Eye (tissue), 1 donor: ENCODE results near the gene DHDH.
"Not testable (repeated sequence)": the region's sequence is repeated elsewhere in the genome, so short reads cannot be mapped to it uniquely, and the experiment has no call there.

Experiments used
- DNase-seq: peaks from one replicate; pipeline ENCODE4 v3.0.0-alpha.2; 2015

Gene DHDH

GRCh38 chr19:48933382-48933932 is at the start of gene DHDH:
TSS of gene DHDH (plus strand) at chr19:48933699. CDS start at chr19:48933722, 23 bp downstream.
- DNase-seq, result peak; percentile 89

GRCh38 chr19:48883726-48884125 is 49.8 kb upstream of the DHDH start:
- no peak for DNase-seq

GRCh38 chr19:48887861-48888612 is 45.5 kb upstream of the DHDH start:
- DNase-seq, result no peak

GRCh38 chr19:48889496-48889895 is 44.0 kb upstream of the DHDH start:
- not testable (repeated sequence) for DNase-seq

DNA sequence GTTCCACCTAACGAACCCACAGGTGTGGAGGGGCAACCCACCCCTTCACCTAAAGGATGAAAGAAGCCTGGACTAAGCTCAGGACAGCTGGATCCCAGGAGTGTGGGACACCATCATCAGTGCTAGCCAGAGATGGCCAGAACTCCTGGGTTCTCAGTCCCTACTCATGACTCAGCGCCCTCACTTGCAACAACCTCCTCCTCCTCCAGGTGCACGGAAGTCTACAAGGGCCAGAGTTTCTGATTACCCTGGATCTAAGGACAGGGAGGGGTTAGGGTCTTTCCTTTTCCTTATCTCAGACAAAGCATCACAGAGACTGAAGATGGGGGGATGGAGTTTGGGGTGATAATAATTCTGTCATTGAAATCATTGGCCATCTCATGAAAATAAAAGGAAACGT is 42.9 kb upstream of the DHDH start:
- DNase-seq, result no peak

GRCh38 chr19:48895226-48895625 is 38.3 kb upstream of the DHDH start:
- no peak for DNase-seq

DNA sequence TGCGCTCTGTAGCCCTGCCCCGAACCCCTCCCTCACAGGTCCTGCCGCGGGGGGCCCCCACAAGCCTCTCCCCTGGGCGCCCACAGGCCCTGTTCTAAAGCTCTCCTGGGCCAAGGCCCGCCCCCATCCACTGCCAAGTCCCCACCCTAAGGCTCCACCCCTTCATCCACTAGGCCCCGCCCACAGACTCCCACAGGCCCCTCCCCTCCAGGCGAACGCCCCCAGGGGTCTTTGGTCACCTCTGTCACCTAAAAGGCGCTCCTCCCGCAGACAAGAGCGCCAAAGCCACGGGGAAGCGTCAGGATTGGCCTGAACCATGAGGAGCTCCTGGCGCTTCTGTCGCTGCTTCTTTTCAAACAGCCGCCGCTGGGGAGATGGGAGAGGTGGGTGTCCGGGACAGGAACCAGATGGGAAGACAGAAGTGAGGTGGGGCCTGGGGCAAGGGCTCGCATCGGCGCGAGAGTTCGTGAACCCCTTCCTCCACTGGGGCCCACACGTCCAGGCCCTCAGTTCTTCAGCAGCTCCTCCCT is 37.2 kb upstream of the DHDH start:
- DNase-seq, result peak; percentile 70

DNA sequence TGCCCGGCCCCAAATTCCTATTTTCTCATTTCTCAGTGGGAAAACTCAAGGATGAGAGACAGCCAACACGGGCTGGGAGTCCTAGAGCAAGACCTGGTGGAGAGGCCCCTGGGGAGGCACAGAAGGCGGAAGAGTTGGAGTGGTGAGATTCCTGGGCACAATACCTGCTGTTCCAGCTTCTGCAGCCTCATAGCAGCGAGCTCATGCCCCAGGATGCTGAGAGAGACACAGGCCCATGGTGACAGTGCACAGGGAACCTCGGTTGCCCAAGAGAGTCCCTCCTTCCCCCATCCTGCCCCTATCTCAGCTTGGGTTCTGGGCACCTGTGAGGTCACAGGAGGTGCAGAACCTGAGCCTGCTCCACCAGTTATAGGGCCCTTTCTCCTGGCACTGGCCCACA is 36.3 kb upstream of the DHDH start:
- DNase-seq, result no peak

- not testable (repeated sequence) for DNase-seq
Measured at GRCh38 chr19:48899386-48899749, 34.1 kb upstream of the DHDH start.

- DNase-seq, result peak; percentile 100
Measured at GRCh38 chr19:48899781-48900476, 33.6 kb upstream of the DHDH start, which contains the start of gene NUCB1. TSS of gene NUCB1 (plus strand) at chr19:48900312. CDS start at chr19:48900797, 485 bp downstream.

DNA sequence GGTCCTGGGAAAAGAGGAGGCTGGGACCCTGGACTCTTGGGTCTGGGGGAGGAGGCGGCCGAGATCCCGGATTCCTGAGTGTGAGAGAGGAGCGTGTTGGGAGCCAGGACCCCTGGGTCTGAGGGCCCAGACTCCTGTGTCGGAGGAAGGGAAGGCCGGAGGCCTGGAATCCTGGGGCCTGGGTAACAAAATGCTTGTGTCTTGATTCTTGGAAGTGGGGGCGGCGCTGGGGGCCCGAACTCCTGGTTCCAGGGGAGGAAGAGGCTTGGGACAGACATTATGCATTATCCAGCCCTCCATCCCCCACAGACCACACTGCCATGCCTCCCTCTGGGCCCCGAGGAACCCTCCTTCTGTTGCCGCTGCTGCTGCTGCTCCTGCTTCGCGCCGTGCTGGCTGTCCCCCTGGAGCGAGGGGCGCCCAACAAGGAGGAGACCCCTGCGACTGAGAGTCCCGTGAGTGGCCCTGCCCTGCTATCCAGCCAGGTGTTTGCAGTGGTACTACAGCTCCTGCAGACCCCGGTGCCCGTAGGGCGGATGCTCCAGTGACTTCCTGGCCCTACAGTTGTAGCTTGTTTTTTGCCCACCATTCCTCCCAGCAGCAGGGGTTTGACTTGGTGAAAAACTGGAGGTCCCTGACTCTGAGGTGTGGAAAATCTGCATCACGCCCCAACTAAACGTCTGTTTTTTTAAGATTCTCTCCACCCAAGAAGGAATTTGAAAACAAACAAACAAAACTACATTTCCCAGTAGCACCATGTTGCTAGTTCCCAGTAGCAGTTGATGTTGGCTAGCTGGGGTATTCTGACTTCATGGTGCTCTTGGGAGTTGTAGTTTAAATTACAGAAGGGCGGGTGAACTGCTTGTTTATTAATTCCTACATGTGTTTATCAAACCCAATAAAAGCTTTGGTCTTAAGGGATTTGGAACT is 32.8 kb upstream of the DHDH start:
- peak; percentile 28 for DNase-seq

DNA sequence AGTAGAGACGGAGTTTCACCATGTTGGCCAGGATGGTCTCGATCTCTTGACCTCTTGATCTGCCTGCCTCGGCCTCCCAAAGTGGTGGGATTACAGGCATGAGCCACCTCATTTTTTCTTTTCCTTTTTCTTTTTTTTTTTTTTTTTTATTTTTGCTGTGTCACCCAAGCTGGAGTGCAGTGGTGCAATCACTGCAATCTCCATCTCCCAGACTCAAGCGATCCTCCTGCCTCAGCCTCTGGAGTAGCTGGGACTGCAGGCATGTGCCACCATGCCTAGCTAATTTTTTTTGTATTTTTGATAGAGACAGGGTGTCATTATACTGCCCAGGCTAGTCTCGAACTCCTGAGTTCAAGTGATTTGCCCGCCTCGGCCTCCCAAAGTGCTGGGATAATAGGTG is 31.2 kb upstream of the DHDH start:
- DNase-seq, result not testable (repeated sequence)

DNA sequence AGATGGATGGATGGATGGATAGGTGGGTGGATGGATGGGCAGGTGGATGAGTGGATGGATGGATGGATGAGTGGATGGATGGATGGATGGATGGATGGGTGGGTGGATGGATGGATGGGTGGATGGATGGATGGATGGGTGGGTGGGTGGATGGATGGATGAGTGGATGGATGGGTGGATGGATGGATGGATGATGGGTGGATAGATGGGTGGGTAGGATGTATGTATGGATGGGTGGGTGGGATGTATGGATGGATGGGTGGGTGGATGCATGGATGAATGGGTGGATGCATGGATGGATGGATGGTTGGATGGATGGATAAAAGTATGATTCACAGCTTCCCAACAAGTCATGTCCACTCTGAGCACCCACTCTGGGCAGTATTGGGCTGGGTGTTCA is 29.7 kb upstream of the DHDH start:
- not testable (repeated sequence) for DNase-seq

- DNase-seq, result no peak
Measured at GRCh38 chr19:48905664-48906063, 27.8 kb upstream of the DHDH start.

DNA sequence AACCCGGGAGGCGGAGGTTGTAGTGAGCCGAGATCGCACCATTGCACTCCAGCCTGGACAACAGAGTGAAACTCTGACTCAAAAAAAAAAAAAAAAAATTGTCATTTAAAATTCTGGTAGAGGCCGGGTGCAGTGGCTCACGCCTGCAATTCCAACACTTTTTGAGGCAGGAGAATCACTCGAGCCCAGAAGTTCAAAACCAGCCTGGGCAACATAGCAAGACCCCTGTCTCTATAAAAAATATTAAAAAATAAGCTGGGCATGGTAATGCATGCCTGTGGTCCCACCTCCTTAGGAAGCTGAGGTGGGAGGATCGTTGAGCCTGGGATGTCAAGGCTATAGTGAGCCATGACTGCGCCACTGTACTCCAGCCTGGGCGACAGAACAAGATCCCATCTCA is 27.2 kb upstream of the DHDH start:
- no peak for DNase-seq

DNA sequence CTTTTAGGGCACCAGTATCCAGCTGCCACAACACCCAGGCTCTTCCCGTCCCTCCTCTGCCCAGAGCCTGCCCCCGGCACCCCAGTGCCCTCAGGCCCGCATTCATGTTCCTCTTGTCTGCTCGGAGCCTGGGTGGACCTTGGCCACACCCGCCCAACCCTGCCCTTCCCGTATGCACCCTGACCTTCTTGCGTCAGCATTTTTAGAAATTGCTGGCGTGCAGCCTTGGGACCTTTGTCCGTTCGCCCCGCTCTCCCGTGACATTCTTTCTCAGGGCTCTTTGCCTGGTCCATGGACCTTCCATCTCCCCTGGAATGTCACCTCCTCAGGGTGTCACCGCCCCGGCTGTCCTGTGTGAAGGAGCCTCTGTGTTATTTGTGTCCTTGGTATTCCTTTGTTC is 25.8 kb upstream of the DHDH start:
- DNase-seq, result no peak

DNA sequence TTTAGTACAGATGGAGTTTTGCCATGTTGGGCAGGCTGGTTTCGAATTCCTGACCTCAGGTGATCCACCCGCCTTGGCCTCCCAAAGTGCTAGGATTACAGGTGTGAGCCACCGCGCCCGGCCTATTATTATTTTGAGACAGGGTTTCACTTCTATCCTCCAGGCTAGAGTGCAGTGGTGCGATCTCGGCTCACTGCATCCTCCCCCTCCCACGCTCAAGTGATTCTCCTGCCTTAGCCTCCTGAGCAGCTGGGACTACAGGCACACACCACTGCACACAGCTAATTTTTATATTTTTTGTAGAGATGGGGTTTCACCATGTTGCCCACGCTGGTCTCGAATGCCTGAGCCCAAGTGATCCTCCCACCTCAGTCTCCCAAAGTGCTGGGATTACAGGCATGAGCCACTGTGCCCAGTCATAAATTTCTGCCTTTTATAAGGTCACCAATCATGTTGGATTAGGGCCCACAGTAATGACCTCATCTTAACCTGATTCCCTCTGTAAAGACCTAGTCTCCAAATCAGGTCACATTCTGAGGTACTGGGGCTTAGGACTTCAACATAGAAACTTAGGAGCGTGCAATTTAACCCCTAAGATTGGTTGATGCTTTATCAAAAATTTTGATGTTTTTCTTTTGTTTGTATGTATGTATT is 23.9 kb upstream of the DHDH start:
- DNase-seq, result not testable (repeated sequence)

DNA sequence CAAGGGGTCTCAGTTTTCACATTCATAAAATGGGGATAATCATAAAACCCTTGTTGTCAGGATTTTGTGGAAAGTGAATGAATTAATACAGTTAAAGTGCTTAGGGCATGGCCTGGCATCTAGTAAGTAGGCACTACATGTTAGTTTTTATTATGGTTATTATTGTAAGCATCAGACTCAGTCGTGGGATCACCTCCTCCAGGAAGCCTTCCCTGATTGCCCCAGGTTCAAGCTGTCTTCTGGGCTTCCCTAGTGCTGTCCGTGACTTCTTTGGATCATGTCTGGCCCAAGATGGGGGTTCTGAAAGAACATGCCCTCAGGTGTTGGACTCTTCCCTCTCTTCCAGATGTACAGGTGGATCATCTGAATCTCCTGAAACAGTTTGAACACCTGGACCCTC is 22.7 kb upstream of the DHDH start:
- DNase-seq, result no peak

DNA sequence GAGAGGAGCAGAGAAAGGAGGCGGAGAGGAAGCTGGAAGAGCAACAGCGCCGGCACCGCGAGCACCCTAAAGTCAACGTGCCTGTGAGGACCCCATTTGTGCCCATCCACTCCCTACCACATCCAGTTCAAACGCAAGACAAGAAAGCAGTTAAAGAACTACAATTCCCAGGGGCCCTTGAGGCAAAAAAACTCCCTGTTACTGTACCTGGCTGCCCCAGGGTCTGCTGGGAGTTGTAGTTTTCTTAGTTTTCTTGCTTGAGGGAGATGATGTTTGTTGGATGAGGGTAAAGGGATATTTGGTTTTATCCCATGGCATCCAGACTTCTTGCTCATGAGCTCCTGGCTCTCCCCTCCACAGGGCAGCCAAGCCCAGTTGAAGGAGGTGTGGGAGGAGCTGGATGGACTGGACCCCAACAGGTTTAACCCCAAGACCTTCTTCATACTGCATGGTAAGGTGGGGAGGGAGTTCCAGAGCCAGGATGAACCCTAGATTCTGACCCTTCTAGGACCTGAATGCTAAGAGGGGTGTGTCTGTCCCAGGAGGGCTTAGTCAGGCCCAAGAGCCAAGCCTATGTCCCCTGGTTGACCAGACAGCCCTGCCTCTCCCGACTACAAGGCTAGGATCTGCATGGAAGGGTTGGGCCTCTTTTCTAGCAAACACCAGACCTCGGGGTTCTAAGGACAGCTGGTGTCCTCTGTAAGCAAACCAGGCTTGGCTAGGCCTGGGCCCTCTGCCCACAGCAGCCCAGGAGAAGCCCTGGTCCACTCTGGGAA is 20.2 kb upstream of the DHDH start:
- DNase-seq, result peak; percentile 38

DNA sequence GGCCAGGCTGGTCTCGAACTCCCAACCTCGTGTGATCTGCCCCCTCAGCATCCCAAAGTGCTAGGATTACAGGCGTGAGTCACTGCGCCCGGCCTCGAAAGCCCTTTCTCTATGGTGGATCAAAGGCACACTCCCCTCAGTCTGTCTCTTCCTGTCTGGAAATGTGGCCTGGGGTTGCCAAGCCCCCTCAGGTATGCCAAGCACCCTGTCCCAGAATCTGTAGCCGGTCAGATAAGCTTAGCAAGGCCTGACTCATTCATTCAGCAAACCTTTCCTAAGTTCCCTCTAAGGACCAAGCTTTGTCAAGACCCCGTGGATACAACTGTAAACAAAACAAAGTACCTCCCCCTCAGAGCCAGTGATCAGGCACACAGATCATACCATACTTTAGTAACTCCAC is 19.3 kb upstream of the DHDH start:
- DNase-seq, result no peak

GRCh38 chr19:48915757-48916156 is 17.7 kb upstream of the DHDH start:
- DNase-seq, result no peak
